K562 (cell line): ENCODE measurements around the gene ASB7. TPM values are rescaled to one million over a fixed set of nuclear protein-coding genes. Genes with fewer than 3 reads are reported as not detected.
A peak's percentile ranks its signal among the peaks of the same experiment; 100 is the strongest.

Source experiments
- BCL6 ChIP-seq: fragments of 250-450 bp; sonication (Bioruptor Pico); IDR thresholded peaks from 2 replicates; pipeline ENCODE4 v1.4.0; 2020
- DACH1 ChIP-seq: fragments of 450-650 bp; IDR thresholded peaks from 2 replicates; pipeline ENCODE4 v1.6.1; 2018; ENCODE audit not compliant: partially characterized antibody
- DIDO1 ChIP-seq: fragments of 450-650 bp; IDR thresholded peaks from 2 replicates; pipeline ENCODE4 v1.6.1; 2016; ENCODE audit warnings: low read depth, missing biosample characterization, missing genetic modification characterization
- DMBX1 ChIP-seq: fragments of 250-450 bp; sonication (Bioruptor Pico); IDR thresholded peaks from 2 replicates; pipeline ENCODE4 v1.8.0; 2022; ENCODE audit warnings: inconsistent platforms, mild to moderate bottlenecking, moderate library complexity, borderline replicate concordance
- ETS1 ChIP-seq: conservative IDR thresholded peaks from 2 replicates; pipeline ENCODE4 v1.6.1; 2011; ENCODE audit warnings: low read depth, mild to moderate bottlenecking, low read length; ENCODE audit not compliant: control insufficient read depth
- MAFG ChIP-seq: fragments of 450-650 bp; conservative IDR thresholded peaks from 2 replicates; pipeline ENCODE4 v1.6.1; 2016; ENCODE audit warnings: missing genetic modification characterization, missing compliant biosample characterization
- MNT ChIP-seq, 2 experiments: fragments of 450-650 bp; conservative IDR thresholded peaks; 2 replicates each; pipeline ENCODE4 v1.6.1; 2017; ENCODE audit warnings: mild to moderate bottlenecking in 2 of 2, moderate library complexity in 2 of 2
- MTA2 ChIP-seq: fragments of 450-650 bp; IDR thresholded peaks from 2 replicates; pipeline ENCODE4 v1.6.1; 2016; ENCODE audit warnings: low read depth
- RFX7 ChIP-seq: fragments of 250-450 bp; sonication (Bioruptor Pico); IDR thresholded peaks from 2 replicates; pipeline ENCODE4 v1.5.1; 2021; ENCODE audit warnings: mild to moderate bottlenecking
- STAG1 ChIP-seq: sonication (generic); formaldehyde crosslinking; IDR thresholded peaks from 2 replicates; pipeline ENCODE4 v1.5.0; 2020; ENCODE audit warnings: missing genetic modification reagents, borderline replicate concordance
- TFE3 ChIP-seq: fragments of 450-650 bp; formaldehyde crosslinking; IDR thresholded peaks from 2 replicates; pipeline ENCODE4 v1.4.0; 2020; ENCODE audit warnings: mild to moderate bottlenecking, mixed read lengths
- TGIF2 ChIP-seq: sonication (generic); formaldehyde crosslinking; IDR thresholded peaks from 2 replicates; pipeline ENCODE4 v1.8.1; 2022; ENCODE audit warnings: mild to moderate bottlenecking, missing genetic modification reagents, moderate library complexity
- THRAP3 ChIP-seq: fragments of 450-650 bp; IDR thresholded peaks from 2 replicates; pipeline ENCODE4 v1.6.1; 2016; ENCODE audit warnings: mild to moderate bottlenecking, inconsistent platforms, borderline replicate concordance
- ZFX ChIP-seq: sonication (generic); formaldehyde crosslinking; IDR thresholded peaks from 2 replicates; pipeline ENCODE4 v1.8.0; 2022; ENCODE audit warnings: mild to moderate bottlenecking, missing genetic modification reagents, moderate library complexity
- ZHX1 ChIP-seq: fragments of 150-350 bp; conservative IDR thresholded peaks from 2 replicates; pipeline ENCODE4 v1.6.1; 2014; ENCODE audit warnings: low read length
- ZNF165 ChIP-seq: fragments of 250-450 bp; sonication (Bioruptor Pico); IDR thresholded peaks from 2 replicates; pipeline ENCODE4 v1.4.0; 2020; ENCODE audit warnings: borderline replicate concordance
- ZNF184 ChIP-seq: sonication (generic); formaldehyde crosslinking; IDR thresholded peaks from 2 replicates; pipeline ENCODE4 v1.5.0; 2020; ENCODE audit warnings: missing genetic modification reagents
- ZNF232 ChIP-seq: sonication (generic); formaldehyde crosslinking; IDR thresholded peaks from 2 replicates; pipeline ENCODE4 v1.8.0; 2022; ENCODE audit warnings: mild to moderate bottlenecking, missing genetic modification reagents
- ZNF589 ChIP-seq: fragments of 200-800 bp; sonication (Bioruptor generic); IDR thresholded peaks from 2 replicates; pipeline ENCODE4 v1.6.1; 2016; ENCODE audit warnings: low read depth, missing genetic modification characterization, missing compliant biosample characterization
- ZNF740 ChIP-seq, 3 experiments: fragments of 200-800 bp in 1 of 3; sonication (Bioruptor generic) in 1 of 3; sonication (generic) in 1 of 3; formaldehyde crosslinking in 1 of 3; IDR thresholded peaks; 2 replicates each; pipeline versions ENCODE4 v1.6.1 to v1.8.0; 2016 to 2022; ENCODE audit warnings: mild to moderate bottlenecking in 2 of 3, missing compliant biosample characterization in 2 of 3, missing genetic modification characterization in 2 of 3, missing genetic modification reagents in 1 of 3
- polyA plus RNA-seq, 8 experiments: library from polyadenylated mRNA; depleted of rRNA in 4 of 8; stranded (reverse) in 5 of 8; unstranded in 3 of 8; fragments of >200 nt; fragmentation: Nextera tagmentation in 2 of 8; fragmentation: Illumina TruSeq in 1 of 8; extraction: Ambion mirVana in 2 of 8; extraction: Trizol in 1 of 8; gene quantifications; 2 replicates each; pipeline versions ENCODE4 v1.2.1 to v1.2.3, GENCODE V29; 2011 to 2014; ENCODE audit warnings: inconsistent platforms in 1 of 8, missing spikeins in 1 of 8
- total RNA-seq, 7 experiments: library from RNA; depleted of rRNA in 6 of 7; stranded (reverse); fragments of >200 nt in 6 of 7; fragmentation: Illumina TruSeq in 2 of 7; extraction: Trizol in 2 of 7; gene quantifications; 2 replicates each; pipeline versions ENCODE4 v1.2.1 to v1.2.3, GENCODE V29; 2011 to 2021; ENCODE audit warnings: low replicate concordance in 1 of 7

The ASB7 gene
- total and polyA plus RNA-seq, 9 of the 15 experiments (the other 6 are each of a cell fraction or from before 2014, with no cell fraction given) = 1.8 to 10.1 (median 6.8) TPM

GRCh38 chr15:100596792-100597191, 5.6 kb upstream of the ASB7 start (continued):
- TF ChIP-seq RFX7 (CRISPR knock-in tag) (no peak), DMBX1 (CRISPR knock-in tag) (no peak), ZNF589 (CRISPR knock-in tag) (no peak), DACH1 (no peak), ZNF165 (no peak), ZNF184 (no peak), TFE3 (CRISPR knock-in tag) (no peak), ETS1 (0 out of 2 replicates have a peak, but pooled peaks have one; percentile 29), TGIF2 (no peak), ZFX (no peak), THRAP3 (no peak), ZNF740 (CRISPR knock-in tag; IDR thresholded peaks at IDR 0.05) (no peak), ZNF740 (tag; IDR thresholded peaks at IDR 0.05) (no peak), BCL6 (CRISPR knock-in tag) (no peak), MAFG (tag) (no peak), MNT (conservative IDR thresholded peaks at IDR 0.05) (peak; percentile 53 to 75; a peak in 3 of 4 replicates), DIDO1 (tag) (no peak), MTA2 (peak; percentile 24; the same call in 1 of the 2 replicates), STAG1 (CRISPR knock-in tag) (no peak), ZHX1 (no peak), ZNF232 (CRISPR knock-in tag) (no peak)
